NCI-H748 (cell line): ENCODE results near the gene SH2B3.

Source experiments
- DNase-seq: peaks from one replicate; lab custom pipeline; 2025; ENCODE audit not compliant: unreplicated experiment; lab: John Stamatoyannopoulos, UW

Gene SH2B3

DNA sequence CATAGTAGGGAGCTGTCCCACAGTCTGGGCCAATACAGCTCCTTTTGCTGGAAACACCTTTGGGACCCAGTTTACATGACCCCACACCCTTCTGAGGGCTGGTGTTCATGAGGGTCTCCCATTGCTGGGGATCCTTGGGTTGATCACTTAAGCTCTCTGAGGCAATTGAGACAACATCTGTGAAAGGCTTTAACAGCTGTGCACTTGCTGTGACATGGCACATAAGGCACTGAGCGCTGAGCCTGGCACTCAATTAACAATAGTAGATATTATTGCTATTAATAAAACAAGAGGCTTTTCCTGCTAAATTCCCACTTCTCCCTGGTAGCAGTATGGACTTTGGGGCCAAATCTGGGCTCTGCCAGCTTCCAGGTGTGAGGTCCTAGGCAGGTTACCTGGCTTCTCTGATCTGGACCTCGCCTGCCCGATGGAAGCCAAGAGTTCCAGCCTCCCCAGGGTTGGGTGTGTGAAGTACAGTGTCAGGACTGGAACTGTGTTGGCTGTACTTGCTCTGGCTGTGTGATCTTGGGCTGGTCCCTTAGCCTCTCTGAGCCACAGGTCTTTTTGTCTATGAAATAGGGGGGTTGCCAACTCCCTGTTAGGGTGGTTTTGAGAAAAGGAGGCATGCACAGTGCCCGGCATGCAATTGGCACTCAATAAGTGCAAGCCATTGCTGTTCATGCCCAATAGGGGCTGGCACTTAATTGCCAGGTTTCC is 3.1 kb downstream of the SH2B3 start:
- no peak for DNase-seq

DNA sequence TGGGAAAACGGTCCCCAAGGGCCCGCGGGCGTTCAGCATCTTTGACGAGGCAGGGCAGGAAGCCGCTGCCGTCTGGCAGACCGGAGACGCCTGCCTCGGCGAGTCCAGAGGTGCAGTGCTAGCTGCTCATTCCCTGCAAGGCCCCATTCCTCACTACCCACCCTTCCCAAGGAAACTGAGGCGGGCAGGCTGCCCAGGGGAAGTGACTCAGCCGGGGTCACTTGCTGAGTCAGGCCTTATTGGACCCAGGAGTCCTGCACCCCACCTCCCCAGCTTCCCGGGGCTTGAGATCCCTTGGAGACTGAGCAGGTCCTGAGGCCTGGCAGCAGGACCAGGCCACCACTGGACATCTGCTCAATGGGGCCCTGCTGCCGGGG is 3.7 kb downstream of the SH2B3 start:
- no peak for DNase-seq

DNA sequence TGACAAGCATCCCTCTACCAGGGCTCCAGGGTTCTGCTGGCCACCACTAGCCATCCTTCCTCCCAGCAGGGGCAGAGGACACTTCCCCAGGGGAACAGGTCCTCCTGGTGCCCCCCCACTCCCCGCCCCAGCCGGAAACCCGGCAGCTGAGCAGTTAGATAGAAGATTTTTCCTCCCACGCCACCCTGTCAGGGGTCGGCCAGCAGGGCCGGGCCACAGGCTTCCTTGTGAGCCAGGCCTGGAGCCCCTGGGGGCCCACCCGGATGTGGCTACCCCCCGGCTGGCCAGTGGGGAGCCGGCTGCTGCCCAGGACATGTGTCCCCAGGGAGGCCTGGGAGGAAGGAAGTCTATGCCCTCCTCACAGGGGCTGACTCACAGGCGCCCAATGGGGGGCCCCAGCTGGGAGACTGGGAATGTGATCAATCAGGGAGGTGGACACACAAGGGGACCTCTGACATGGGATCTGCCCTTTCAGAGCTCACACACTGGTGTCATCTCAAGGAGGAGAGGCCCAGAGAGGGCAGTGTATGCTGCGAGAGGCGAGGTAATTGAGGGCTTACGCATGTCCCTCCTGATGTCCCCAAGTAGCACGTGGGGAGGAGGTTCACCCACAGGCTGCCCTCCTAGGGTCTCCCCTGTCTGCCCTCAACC is 4.2 kb downstream of the SH2B3 start:
- DNase-seq: no peak

DNA sequence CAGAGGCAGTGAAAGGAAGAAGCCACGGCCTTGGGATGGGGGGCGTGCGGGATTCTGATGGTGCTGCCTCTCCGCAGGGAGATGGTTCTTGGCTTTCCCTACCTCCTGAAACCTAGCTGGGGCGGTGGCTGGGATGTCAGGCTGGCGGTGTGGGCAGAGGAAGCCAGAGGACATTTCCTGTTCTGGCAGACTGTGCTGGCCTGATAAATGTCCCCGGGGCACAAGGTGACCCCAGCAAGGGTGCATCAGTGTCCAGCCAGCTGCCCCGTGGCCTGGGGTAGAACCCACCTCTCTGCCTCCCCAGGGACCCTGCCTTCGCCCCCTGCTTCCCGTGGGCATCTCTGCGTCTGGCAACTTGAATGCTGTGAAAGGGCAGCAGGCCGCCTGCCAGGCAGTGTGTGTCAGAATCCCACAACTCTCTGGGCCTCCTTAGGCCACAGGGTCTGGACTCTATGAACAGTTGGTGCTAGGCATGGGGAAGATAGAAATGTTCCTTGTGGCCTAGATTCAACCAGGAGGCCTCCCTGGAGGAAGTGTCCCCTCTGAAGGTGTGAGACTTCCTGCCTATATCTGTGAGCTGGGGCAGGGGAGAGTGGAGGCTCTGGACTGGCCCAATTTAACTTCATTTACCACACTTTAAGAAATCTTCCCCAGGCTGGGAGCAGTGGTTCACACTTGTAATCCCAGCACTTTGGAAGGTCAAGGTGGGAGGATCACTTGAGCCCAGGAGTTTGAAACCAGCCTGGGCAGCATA is 4.9 kb downstream of the SH2B3 start:
- no peak for DNase-seq

DNA sequence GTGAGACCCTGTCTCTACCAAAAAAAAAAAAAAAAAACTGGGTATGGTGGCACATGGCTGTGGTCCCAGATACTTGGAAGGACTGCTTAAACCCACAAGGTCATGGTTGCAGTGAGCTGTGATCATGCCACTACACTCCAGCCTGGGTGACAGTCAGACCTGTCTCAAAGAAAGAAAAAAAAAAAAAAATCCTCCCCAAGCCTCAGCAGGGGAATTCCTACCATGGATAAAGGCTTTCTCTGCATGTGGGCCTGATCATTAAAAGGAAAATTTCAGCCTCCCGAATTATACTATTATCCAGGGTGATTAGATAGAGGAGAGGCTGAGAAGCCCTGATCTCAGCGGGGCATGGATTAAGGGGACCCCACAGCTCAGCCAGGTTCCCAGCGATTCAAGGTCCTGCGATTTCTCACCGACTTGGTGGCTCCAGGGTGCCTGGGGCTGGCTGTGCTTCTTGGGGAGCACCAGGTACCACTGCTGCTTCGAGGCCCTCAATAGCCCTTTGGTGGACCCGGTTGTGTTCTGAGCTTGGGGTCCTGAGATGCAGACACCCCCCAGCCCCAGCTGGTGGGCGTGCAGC is 5.6 kb downstream of the SH2B3 start:
- no peak for DNase-seq

DNA sequence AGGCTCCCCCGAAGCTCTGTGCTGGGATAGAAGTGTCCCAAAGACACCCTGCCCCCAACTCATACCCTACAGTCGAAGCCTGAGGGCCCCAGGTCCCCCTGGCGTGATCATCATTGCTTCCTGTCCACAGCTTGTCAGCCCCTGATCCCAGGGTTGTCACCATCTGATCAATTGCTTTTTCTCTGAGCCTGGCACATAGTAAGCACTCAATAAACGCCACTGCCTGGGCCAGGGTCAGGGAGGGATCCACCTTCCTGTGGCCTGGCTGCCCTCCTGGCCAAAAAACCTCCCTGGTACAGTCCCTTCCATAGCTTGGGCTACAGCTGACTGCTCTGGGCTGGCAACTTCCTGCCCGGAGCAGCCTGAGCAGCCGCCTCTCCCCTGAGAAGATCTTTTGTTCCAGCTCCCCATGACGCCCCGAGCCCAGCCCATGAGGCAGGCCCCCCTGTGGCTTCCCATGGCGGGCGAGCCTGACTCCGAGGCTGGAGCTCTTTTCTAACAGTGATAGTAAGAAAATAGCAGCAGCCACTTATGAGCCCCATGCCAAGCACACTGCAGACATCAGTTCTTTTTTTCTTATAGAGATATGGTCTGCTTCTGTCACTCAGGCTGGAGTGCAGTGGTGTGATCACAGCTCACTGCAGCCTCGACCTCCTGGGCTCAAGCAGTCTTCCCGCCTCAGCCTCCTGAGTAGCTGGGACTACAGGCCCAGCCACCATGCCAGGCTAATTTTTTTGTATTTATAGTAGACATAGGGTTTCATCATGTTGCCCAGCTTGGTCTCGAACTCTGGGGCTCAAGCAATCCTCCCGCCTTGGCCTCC is 6.5 kb downstream of the SH2B3 start:
- peak; percentile 26 for DNase-seq

DNA sequence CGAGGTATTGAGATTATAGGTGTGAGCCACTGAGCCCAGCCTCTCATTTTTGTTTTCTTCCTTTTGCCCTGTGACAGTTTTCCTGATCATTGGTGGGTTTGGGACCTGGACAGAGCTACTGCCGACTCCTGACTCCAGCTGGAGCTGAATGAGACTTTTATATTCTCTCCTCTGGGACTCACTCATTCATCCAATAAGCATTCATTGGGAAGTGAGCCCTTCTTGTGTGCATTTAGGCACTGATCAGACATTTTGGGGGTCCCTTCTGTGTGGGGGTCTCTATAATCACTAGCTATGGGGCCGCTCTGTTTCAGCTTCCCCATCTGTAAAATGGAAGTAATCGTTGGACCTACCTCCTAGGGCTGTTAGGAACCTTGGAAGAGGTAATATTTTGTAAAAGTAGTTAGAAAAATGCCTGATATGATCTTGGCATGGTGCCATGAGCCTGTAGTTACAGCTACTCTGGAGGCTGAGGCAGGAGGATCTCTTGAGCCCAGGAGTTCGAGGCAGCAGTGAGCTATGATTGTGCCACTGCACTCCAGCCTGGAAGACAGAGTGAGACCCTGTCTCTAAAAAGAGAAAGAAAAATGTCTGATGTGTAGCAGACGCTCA is 7.2 kb downstream of the SH2B3 start:
- no peak for DNase-seq

DNA sequence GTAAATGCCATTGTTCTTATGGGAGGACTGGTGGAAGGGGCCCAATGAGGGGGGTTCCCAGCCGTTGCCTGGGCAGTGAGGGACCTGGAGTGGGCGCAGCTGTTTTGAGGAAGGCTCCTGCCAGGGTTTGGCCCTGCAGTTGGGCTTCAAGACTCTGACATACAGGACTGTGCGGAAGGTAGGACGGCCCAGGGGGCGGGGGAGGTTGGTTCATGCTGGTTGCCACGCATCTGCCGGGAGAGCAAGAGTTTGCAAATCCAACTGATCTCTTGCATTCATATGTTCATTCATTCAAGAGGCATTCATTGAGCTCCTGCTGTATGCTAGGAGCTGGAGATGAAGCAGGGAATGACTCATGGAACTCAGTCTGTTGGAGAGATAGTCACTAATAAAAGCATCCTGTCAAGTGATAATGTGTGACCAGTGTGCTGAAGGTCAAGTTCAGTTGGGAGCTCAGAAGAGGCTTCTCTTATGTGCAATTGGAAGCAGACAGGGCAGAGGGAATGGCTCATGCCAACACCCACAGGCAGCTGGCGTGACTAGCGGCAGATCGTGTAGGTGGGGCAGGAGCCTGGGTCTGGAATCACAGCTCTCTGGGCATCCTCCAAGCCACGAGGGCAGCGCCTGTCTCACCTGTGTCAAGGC is 7.8 kb downstream of the SH2B3 start:
- DNase-seq: peak; percentile 14

DNA sequence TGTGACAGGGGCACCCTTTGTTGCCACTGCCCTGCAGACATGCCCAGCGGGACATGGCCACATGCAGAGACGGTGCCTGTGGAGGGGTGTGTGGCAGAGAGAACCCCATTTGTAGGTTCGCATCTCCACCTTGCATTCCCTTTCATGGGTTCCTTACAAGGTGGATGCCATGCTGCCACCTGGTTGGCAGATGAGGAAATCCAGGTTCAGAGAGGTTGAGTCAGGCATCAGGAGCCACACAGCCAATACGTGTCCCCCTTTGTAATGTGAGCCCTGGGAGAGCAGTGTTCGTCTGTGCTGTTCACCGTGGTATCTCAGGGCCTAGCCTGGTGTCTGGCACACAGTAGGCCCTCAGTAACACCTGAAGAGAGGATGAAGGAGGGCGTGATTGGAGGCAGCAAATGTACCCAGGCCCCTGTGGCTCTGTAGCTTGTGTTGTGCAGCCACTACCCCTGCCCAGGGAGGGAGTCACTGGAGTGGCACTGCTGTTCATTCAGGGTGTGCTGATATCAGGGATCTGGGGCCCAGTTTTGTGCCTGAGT is 9.1 kb downstream of the SH2B3 start:
- no peak for DNase-seq

DNA sequence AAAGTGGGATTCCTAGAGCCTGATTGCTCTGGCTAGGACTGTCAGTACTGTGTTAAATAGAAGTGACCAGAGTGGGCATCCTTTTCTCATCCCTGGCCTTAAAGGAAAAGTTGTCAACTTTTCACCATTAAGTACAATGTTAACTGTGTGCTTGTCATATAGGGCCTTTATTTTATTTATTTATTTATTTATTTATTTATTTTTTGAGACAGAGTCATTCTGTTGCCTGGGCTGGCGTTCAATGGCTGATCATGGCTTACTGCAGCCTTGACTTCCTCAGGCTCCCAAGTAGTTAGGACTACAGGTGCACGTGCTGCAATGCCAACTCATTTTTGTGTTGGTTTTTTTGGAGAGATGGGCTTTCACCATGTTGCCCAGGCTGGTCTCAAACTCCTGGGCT is 11.6 kb downstream of the SH2B3 start:
- no peak for DNase-seq

DNA sequence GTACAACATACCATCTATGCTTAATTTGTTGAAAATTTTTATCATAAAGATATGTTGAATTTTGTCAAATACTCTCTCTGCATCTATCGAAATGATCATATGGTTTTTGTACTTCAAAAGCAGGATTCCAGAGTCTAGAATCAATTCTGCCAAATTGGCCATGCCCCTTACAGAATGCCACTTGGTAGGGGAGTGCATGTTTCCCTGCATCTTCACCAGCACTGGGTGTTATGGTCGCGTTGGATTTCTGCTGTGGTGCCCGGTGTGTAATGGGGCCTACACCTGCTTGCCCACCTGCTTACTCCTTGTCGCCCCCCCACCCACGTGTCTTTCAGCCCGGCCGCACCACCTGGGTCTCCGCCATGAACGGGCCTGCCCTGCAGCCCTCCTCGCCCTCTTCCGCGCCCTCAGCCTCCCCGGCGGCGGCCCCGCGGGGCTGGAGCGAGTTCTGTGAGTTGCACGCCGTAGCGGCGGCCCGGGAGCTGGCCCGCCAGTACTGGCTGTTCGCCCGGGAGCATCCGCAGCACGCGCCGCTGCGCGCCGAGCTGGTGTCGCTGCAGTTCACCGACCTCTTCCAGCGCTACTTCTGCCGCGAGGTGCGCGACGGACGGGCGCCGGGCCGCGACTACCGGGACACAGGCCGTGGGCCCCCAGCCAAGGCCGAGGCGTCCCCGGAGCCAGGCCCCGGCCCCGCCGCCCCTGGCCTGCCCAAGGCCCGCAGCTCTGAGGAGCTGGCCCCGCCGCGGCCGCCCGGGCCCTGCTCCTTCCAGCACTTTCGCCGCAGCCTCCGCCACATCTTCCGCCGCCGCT is 12.3 kb downstream of the SH2B3 start:
- DNase-seq: no peak

DNA sequence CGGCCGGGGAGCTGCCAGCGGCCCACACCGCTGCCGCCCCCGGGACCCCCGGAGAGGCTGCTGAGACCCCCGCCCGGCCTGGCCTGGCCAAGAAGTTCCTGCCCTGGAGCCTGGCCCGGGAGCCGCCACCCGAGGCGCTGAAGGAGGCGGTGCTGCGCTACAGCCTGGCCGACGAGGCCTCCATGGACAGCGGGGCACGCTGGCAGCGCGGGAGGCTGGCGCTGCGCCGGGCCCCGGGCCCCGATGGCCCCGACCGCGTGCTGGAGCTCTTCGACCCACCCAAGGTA is 12.8 kb downstream of the SH2B3 start:
- no peak for DNase-seq

DNA sequence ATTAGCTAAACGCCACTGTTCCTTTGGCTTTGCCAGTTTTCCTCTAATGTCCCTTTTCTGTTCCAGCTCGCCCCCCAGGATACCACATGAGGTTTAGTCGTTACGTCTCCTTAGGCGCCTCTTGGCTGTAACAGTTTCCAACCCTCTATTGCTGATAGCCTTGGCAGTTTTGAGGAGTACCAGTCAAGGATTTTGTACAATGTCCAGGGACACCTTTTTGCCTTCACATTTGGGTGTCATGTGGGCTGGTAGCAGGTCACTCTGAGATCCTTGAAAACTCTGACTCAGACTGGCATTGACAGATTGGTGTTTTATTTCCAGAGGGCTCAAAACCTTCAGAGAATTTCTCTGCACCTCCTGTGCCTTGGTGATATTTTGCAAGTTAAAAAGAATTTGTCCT is 14.1 kb downstream of the SH2B3 start:
- no peak for DNase-seq

DNA sequence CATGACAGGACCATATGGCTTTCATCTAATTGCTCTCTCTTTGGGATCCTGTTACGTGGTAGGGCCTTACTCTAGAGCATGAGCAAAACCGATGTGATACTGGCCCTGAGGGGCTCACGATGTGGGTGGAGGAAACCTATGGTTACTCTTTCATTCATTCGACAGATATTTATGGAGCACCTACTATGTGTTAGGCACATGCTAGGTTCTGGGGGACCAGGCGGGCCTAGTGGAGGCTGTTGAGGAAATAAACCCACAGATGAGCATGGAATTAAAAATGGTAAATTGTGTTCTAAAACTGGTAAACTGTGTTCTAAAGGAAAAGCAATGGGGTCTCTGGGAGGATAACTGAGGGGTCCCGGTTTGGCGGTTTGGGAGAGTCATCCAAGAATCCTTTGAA is 14.8 kb downstream of the SH2B3 start:
- DNase-seq: no peak

DNA sequence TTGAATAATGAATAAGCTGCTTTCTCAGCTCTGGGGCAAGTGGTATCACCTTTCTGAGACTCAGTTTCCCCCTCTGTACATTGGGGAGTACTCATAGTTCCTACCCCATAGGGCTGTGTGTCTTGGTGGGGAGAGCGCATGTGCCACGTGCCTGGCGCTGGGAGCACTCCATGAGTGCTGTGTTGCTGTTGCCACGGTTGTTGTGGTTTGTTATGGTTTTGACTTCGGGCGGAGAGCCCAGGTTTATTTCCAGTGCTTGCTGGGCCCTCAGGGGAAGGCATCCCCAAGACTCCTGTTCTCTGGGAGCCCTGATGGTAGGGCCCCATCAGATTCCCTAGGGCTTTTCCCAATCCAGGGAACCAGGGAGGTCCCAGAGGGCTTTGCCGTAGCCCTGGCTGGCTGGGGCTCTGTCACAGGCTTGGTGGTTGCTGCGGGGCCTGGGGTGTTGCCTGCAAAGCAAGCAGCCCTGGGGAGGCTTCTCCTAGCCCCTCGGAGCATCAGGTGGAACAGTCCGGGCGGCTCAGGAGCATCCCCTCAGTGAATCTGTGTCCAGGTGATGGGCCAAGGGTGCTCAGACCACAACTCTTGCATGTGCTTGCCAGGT is 18.6 kb downstream of the SH2B3 start:
- DNase-seq: no peak

DNA sequence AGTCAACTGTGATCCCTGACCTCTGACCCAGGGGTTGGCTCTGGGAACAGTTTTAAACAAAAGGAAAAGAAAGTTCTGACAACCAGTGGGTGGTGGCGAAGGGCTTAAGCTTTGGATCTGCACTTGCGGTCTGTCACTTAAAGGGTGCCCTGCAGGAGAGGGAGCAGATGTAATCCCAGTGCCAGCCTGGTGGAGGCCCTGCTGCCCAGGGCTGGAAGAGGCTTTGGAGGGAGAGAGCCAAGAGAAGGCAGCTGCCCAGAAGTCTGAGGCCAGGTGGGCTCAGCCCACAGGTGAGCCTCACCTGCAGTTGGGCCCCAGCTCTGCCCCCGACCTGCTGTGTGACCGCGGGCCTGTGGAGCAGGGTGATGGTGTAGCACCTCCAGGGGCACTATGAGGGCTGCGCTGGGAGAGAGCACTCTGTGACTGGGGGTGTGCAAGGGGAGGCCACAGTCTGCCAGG is 19.1 kb downstream of the SH2B3 start:
- no peak for DNase-seq

DNA sequence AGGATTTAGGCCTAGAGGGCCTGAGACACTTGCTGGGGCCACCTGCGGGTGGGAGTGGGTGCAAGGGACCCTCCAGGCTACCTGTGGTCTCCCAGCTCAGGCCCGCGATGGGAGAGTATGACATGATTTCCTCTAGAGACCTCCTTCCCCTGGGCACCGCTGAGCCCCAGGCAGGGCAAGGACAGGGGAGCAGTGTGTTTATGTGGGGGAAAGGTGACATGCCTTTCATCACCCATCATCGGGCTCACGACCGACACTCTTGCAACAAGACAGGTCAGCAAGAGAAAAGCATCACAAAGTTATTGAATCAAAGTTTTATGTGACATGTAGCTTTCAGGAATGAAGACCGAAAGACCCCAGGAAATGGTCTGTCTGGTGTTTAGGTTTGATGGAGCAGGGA is 19.9 kb downstream of the SH2B3 start:
- no peak for DNase-seq

DNA sequence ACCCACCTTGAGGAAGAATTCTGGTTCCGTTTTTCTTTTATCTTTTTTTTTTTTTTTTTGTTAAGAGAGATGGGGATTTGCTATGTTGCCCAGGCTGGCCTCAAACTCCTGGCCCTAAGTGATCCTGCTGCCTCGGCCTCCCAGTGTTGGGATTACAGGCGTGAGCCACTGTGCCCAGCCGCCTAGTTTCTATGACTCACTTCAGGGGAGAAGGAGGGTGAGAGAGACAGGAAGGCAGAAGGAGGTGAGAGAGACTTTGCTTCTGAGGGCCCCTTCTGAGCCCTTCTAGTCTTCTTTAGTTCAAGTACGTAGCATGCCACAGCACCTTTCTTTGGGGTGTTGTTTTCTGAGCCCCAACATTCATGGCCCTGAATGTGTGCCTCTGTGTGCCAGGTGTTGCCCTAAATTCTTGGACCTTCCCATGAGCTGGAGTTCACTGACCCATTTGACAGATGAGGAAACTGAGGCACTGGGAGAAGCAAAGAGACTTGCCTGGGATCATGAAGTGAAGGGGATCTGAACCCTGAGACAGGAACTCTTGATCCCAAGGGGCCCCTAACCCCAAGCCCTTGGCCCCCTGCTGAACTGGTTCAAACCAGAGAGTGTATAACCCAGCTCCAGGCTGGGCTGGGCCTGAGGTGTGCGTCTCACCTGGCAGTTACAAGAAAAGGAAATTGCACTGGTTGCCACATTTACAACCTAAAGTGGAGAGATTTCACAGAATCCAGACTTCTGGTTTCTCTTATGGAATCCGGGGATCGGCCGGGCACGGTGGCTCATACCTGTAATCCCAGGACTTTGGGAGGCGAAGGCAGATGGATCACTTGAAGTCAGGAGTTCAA is 20.8 kb downstream of the SH2B3 start:
- no peak for DNase-seq
